NCI-H526 treated with DMSO at 0.1 percent for 48 hours (cell line): Measurements from ENCODE around the gene ACTRT2.

Experiments used
- DNase-seq: peaks from one replicate; lab custom pipeline; 2025; lab: John Stamatoyannopoulos, UW

The ACTRT2 gene

GRCh38 chr1:3069491-3070308 lies 48.4 kb downstream of the ACTRT2 start:
- no peak for DNase-seq

- no peak for DNase-seq
Measured at GRCh38 chr1:3070309-3070643, 49.0 kb downstream of the ACTRT2 start.

GRCh38 chr1:3070644-3071564 lies 49.6 kb downstream of the ACTRT2 start:
- DNase-seq, result no peak

- no peak for DNase-seq
Measured at GRCh38 chr1:3071565-3072390, 50.5 kb downstream of the ACTRT2 start.
